ENCODE results near the gene PUDP. TPM values are rescaled to one million over a fixed set of nuclear protein-coding genes. Genes with fewer than 3 reads are reported as not detected.

PUDP gene
- total and polyA plus RNA-seq, 3 donors from 2014 or later, result 8.8 to 15.5 (median 10.2) TPM

- Histone ChIP-seq H3K4me1 (no peaks in the 10 kb centered on the region), H3K27me3 (no peaks in the 10 kb centered on the region), H3K27ac (no peak overlapping the region), H3K9me3 (no peaks in the 10 kb centered on the region), H3K4me3 (no peak overlapping the region), H3K36me3 (ENCODE audit: low read depth, missing control alignments) (no peaks in the 10 kb centered on the region)
- 95 to 99% methylated on average over 7 of the region's 7 CpGs for WGBS, 2 donors
- intact Hi-C loops (cut with DNase I; ENCODE audit: low total_unique reads), result no loop called here
- no peak for DNase-seq
- no peak for TF ChIP-seq POLR2A (IDR thresholded peaks at IDR 0.05)
- TF ChIP-seq, protein P1, sequence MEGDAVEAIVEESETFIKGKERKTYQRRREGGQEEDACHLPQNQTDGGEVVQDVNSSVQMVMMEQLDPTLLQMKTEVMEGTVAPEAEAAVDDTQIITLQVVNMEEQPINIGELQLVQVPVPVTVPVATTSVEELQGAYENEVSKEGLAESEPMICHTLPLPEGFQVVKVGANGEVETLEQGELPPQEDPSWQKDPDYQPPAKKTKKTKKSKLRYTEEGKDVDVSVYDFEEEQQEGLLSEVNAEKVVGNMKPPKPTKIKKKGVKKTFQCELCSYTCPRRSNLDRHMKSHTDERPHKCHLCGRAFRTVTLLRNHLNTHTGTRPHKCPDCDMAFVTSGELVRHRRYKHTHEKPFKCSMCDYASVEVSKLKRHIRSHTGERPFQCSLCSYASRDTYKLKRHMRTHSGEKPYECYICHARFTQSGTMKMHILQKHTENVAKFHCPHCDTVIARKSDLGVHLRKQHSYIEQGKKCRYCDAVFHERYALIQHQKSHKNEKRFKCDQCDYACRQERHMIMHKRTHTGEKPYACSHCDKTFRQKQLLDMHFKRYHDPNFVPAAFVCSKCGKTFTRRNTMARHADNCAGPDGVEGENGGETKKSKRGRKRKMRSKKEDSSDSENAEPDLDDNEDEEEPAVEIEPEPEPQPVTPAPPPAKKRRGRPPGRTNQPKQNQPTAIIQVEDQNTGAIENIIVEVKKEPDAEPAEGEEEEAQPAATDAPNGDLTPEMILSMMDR (IDR thresholded peaks at IDR 0.05), result no peak
Measured at GRCh38 chrX:7112071-7112470, 35.9 kb downstream of the PUDP start.

GRCh38 chrX:7111518-7111917, 36.4 kb downstream of the PUDP start:
- H3K36me3 ChIP-seq (ENCODE audit: low read depth, missing control alignments), result no peaks in the 10 kb centered on the region
- intact Hi-C loops (cut with DNase I; ENCODE audit: low total_unique reads), result no loop called here
- 100% methylated on average over 4 to 6 of the region's 6 CpGs for WGBS, 2 donors
- H3K4me1 ChIP-seq, result no peaks in the 10 kb centered on the region
- H3K27me3 ChIP-seq, result no peaks in the 10 kb centered on the region
- H3K9me3 ChIP-seq, result no peaks in the 10 kb centered on the region
- TF ChIP-seq POLR2A (IDR thresholded peaks at IDR 0.05), result no peak
- TF ChIP-seq, protein P1 (IDR thresholded peaks at IDR 0.05), result no peak
- no peak for DNase-seq
- no peak overlapping the region for H3K4me3 ChIP-seq
- H3K27ac ChIP-seq, result no peak overlapping the region

DNA sequence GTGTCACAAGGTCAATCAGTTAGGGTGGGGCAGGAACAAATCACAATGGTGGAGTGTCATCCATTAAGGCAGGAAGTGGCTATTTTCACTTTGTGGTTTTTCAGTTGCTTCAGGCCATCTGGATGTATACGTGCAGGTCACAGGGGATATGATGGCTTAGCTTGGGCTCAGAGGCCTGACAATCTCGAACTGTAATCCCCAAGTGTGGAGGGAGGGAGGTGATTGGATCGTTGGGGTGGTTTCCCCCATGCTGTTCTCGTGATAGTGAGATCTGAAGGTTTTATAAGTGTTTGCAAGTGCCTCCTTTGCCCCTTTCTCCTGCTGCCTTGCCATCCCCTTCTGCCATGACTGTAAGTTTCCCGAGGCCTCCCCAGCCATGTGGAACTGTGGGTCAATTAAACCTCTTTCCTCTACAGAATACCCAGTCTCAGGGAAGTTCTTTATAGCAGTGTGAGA, 37.1 kb downstream of the PUDP start:
- TF ChIP-seq, protein P1 (IDR thresholded peaks at IDR 0.05), result no peak
- TF ChIP-seq POLR2A (IDR thresholded peaks at IDR 0.05), result no peak
- Histone ChIP-seq H3K36me3 (ENCODE audit: low read depth, missing control alignments) (no peaks in the 10 kb centered on the region), H3K27me3 (no peaks in the 10 kb centered on the region), H3K9me3 (no peaks in the 10 kb centered on the region), H3K4me3 (no peak overlapping the region), H3K27ac (no peak overlapping the region), H3K4me1 (no peaks in the 10 kb centered on the region)
- WGBS, 2 donors, result 68 to 82% methylated on average over 4 to 5 of the region's 5 CpGs
- intact Hi-C loops (cut with DNase I; ENCODE audit: low total_unique reads), result no loop called here
- no peak for DNase-seq

DNA sequence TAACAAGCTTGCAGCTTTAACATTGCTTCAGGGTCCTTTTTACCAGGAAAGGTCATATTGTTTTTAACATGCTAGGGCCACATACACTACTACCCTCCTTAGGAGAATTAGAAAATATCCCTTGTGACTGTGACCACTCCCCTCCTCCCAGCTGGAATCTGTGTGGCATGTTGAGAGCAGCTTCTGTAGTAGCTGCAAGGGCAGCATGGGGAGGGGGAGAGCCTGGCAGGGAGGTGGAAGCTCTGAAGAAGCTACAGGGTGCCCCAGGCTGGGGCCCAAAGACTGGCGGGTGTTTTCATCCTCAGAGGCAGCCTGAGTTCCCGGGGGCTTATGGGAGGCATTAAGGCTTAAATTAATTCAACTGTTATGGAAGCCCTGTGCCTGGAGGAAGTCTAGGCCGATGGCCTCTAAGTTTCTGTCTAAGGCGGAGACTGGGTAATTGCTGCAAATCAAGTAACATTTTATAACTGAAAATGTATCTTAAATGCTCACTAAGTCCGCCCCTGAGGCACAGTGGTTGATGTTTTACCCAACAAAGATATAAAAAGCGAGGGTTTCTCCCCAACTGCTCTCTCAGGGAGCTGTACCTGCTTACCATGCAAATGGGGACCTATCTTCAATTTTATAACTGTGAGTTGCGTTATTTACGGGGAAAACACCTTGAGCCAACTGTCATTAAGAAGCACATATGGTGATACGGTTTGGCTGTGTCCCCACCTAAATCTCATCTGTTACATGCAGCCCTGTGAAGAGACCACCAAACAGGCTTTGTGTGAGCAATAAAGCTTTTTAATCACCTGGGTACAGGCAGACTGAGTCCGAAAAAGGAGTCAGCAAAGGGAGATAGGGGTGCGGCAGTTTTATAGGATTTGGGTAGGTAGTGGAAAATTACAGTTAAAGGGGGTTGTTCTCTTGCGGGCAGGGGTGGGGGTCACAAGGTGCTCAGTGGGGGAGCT, 37.8 kb downstream of the PUDP start:
- Histone ChIP-seq H3K27ac (no peak overlapping the region), H3K9me3 (no peaks in the 10 kb centered on the region), H3K4me3 (no peak overlapping the region), H3K36me3 (ENCODE audit: low read depth, missing control alignments) (no peaks in the 10 kb centered on the region), H3K27me3 (no peaks in the 10 kb centered on the region), H3K4me1 (no peaks in the 10 kb centered on the region)
- DNase-seq, result no peak
- TF ChIP-seq POLR2A (IDR thresholded peaks at IDR 0.05), result no peak
- TF ChIP-seq, protein P1 (IDR thresholded peaks at IDR 0.05), result no peak
- intact Hi-C loops (cut with DNase I; ENCODE audit: low total_unique reads), result no loop called here
- WGBS, 2 donors, result 88% methylated on average over 12 of the region's 12 CpGs

All from testis (tissue), 3 donors.